Gastroesophageal sphincter (tissue), 3 donors: Measurements from ENCODE around the gene PAPPA2.

Source experiments
- CTCF ChIP-seq, 4 experiments: fragments of 200-600 bp in 2 of 4; fragments of 450-650 bp in 2 of 4; sonication (generic) in 1 of 4; IDR thresholded peaks; one replicate each; pipeline ENCODE4 v1.5.1; 2017 to 2019; ENCODE audit warnings: antibody characterized with exemption in 4 of 4, mild to moderate bottlenecking in 2 of 4, moderate library complexity in 2 of 4
- POLR2A ChIP-seq, 2 donors: fragments of 450-650 bp; IDR thresholded peaks; one replicate each; pipeline ENCODE4 v1.6.1; 2017; ENCODE audit warnings: antibody characterized with exemption in 2 of 2, mild to moderate bottlenecking in 2 of 2, moderate library complexity in 1 of 2

GRCh38 chr1:176775996-176776395 lies 313.0 kb downstream of the PAPPA2 start:
- no peak for TF ChIP-seq POLR2A (IDR thresholded peaks at IDR 0.05)
- no peak for TF ChIP-seq CTCF (IDR thresholded peaks at IDR 0.05)
